HFFc6 (cell line): Measurements from ENCODE around the gene TMEM87B. TPM values are rescaled to one million over a fixed set of nuclear protein-coding genes. Genes with fewer than 3 reads are reported as not detected.

ENCODE experiments used
- DNase-seq: peaks from one replicate; pipeline ENCODE4 v3.0.0-alpha.2; 2018
- H3K27ac Mint-ChIP-seq: 2 replicates; pipeline ENCODE4 v1.8.0; 2020; ENCODE audit warnings: mild to moderate bottlenecking, mixed read lengths
- H3K27me3 Mint-ChIP-seq: 2 replicates; pipeline ENCODE4 v1.8.0; 2021; ENCODE audit warnings: mild to moderate bottlenecking, moderate library complexity, mixed read lengths; ENCODE audit not compliant: insufficient read depth
- H3K36me3 Mint-ChIP-seq: 2 replicates; pipeline ENCODE4 v1.8.0; 2021; ENCODE audit warnings: low read depth, mixed read lengths
- H3K4me1 Mint-ChIP-seq: 2 replicates; pipeline ENCODE4 v1.8.0; 2020; ENCODE audit warnings: low read depth, mixed read lengths
- H3K4me3 Mint-ChIP-seq: 2 replicates; pipeline ENCODE4 v1.8.0; 2020; ENCODE audit warnings: mild to moderate bottlenecking, moderate library complexity, mixed read lengths
- H3K9me3 Mint-ChIP-seq: 2 replicates; pipeline ENCODE4 v1.8.0; 2020; ENCODE audit warnings: mild to moderate bottlenecking, mixed read lengths
- CTCF ChIP-seq: fragments of 200-600 bp; sonication (generic); IDR thresholded peaks from 2 replicates; pipeline ENCODE4 v1.5.0; 2021; ENCODE audit warnings: antibody characterized with exemption, mild to moderate bottlenecking
- total RNA-seq, 6 experiments: library from RNA; stranded (reverse); fragmentation: NEBNext Ultra II Directional; extraction: Animal tissue kit (Norgen Biotek cat#: 25700); gene quantifications; 2 replicates in 1 of 6; 3 replicates in 5 of 6; pipeline ENCODE4 v1.2.3, GENCODE V29; 2021

Gene TMEM87B
- total RNA-seq, 6 experiments from 2014 or later: 37.9 to 51.6 (median 39.7) TPM

DNA sequence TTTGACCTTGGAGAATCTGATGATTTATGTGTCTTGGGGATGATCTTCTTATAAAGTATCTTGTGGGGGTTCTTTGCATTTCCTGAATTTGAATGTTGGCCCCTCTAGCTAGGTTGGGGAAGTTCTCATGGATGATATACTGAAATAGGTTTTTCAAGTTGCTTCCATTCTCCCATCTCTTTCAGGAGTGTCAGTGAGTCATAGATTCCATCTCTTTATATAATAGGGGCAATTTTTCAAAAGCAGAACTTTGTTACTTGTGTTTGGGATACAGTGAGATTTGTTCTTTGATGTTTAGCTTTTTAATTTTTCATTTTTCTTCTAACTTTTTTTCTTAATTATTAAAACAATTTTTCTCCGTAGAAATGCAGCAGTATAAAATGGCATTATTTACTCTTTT is 19.4 kb downstream of the TMEM87B start:
- TF ChIP-seq CTCF: no peak
- Mint-ChIP-seq H3K27me3 (peaks cover 6% of the 10 kb centered on the region), H3K4me1 (peaks cover 60% of the 10 kb centered on the region), H3K4me3 (peak overlapping the region; percentile 23), H3K9me3 (peaks cover 13% of the 10 kb centered on the region), H3K27ac (peak overlapping the region; percentile 73), H3K36me3 (peaks cover 64% of the 10 kb centered on the region)
- DNase-seq: no peak

GRCh38 chr2:112075490-112076260 is 20.6 kb downstream of the TMEM87B start:
- no peak for DNase-seq
- peaks cover 12% of the 10 kb centered on the region for H3K9me3 Mint-ChIP-seq
- peaks cover 58% of the 10 kb centered on the region for H3K36me3 Mint-ChIP-seq
- TF ChIP-seq CTCF: no peak
- peaks cover 6% of the 10 kb centered on the region for H3K27me3 Mint-ChIP-seq
- H3K27ac Mint-ChIP-seq: peak overlapping the region; percentile 77
- H3K4me3 Mint-ChIP-seq: peak overlapping the region; percentile 33
- peaks cover 58% of the 10 kb centered on the region for H3K4me1 Mint-ChIP-seq

DNA sequence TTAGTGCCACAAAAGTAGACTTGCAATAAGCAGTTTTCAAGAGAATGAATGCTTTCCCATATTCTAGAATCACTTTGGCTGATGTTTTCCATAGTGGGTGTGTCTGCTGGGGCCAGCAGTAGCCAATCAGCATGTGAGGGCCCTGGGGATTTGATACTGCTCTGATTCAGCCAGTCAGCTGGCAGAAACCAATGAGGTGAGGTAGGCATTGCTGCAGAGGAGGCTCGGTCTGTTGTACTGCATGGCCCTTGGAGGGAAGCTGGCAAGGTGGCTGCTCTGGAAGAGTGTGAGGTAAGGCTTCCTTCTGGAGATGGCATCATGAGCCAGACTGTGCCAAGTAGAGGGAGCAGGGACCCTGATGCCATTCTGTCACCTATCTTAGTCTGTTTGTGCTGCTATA is 22.7 kb downstream of the TMEM87B start:
- no peak overlapping the region for H3K27ac Mint-ChIP-seq
- no peak overlapping the region for H3K4me3 Mint-ChIP-seq
- peaks cover 11% of the 10 kb centered on the region for H3K27me3 Mint-ChIP-seq
- peaks cover 12% of the 10 kb centered on the region for H3K9me3 Mint-ChIP-seq
- no peak for TF ChIP-seq CTCF
- DNase-seq: no peak
- H3K4me1 Mint-ChIP-seq: peaks cover 58% of the 10 kb centered on the region
- peaks cover 65% of the 10 kb centered on the region for H3K36me3 Mint-ChIP-seq

DNA sequence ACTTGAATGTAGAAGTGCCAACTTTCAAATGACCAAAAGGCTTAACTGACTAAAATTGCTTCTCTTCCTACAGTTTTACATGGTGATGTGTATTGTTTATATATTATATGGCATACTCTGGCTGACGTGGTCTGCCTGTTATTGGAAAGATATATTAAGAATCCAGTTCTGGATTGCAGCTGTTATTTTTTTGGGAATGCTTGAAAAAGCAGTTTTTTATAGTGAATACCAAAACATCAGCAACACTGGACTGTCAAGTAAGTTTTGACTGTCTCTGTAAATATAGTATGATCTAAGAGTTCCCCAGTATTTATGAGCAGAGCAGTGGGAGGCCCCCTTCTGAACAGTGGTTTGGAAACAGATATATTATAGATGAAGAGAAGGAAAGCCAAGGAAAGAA is 26.2 kb downstream of the TMEM87B start:
- no peak for TF ChIP-seq CTCF
- H3K4me1 Mint-ChIP-seq: peaks cover 41% of the 10 kb centered on the region
- H3K27me3 Mint-ChIP-seq: peaks cover 11% of the 10 kb centered on the region
- no peak for DNase-seq
- peak overlapping the region; percentile 30; the same call in 1 of the 2 replicates for H3K27ac Mint-ChIP-seq
- H3K4me3 Mint-ChIP-seq: no peak overlapping the region
- H3K36me3 Mint-ChIP-seq: peaks cover 75% of the 10 kb centered on the region
- H3K9me3 Mint-ChIP-seq: no peaks in the 10 kb centered on the region

DNA sequence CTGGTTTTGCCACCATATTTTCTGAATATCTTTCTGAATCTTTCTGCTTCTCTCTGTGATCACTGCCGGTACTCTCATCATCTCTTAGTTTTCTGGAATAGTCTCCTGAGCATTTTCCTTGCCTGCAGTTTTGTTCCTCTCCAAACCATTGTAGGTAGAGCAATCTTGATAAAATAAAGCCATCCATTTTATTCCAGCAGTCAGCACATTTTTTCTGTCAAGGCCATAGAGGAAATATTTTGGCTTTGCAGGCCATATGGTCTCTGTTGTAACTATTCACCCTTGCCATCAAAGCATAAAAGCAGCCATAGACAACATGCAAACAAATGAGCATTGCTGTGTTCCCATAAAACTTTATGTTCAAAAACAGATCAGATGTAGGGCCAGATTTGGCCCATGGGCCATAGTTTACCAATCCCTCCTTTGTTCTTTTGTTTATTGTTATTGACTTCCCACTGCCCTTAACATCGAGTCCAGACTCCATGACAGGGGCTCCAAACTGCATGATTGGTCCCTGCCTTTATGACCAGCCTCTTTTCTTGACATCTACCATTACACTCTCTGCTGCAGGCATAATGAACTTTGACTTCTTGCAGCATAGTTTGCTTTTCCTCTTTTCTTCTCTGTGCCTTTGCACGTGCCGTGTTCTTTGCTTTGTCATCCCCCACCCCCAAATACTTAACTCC is 29.8 kb downstream of the TMEM87B start:
- peaks cover 5% of the 10 kb centered on the region for H3K27me3 Mint-ChIP-seq
- no peak for DNase-seq

More for the DNA sequence above, 29.8 kb downstream of the TMEM87B start:
- no peak for TF ChIP-seq CTCF
- H3K4me3 Mint-ChIP-seq: no peak overlapping the region
- H3K36me3 Mint-ChIP-seq: peaks cover 78% of the 10 kb centered on the region
- no peaks in the 10 kb centered on the region for H3K9me3 Mint-ChIP-seq
- no peak overlapping the region; the same call in 1 of the 2 replicates for H3K27ac Mint-ChIP-seq
- H3K4me1 Mint-ChIP-seq: peaks cover 33% of the 10 kb centered on the region
